ENCODE measurements around the gene BUB3.

The BUB3 gene, protein sequence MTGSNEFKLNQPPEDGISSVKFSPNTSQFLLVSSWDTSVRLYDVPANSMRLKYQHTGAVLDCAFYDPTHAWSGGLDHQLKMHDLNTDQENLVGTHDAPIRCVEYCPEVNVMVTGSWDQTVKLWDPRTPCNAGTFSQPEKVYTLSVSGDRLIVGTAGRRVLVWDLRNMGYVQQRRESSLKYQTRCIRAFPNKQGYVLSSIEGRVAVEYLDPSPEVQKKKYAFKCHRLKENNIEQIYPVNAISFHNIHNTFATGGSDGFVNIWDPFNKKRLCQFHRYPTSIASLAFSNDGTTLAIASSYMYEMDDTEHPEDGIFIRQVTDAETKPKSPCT

DNA sequence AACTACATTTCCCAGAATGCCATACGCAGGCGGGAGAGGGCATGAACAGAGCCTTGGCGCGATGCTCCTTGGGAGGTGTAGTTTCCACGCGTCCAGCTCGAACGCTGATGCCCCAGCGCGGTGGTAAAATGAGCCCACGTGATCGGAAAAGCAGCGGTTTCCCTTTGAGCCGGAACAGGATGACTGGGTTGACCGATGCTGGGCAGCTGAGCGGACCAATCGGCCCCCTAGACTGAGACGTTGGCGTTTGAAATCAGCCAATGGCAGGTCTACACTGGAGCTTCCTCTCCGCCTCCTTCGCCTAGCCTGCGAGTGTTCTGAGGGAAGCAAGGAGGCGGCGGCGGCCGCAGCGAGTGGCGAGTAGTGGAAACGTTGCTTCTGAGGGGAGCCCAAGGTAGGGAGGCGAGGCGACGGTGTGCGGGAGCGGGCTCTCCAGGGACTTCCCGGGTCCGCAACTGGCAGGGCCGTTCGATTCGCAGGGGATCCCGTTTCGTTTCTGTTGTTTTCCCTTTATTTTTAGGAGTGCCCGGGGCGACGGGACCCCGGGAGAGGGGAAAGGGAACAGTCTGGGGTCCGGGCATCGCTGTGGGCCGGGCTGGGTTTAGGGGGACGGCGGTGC lies at the start of gene BUB3:
BUB3 (plus strand) TSS at position 311 of the 619 bp plus-strand sequence. CDS start 516 bp downstream, outside the sequence.
- peak; percentile 100 for DNase-seq (ENCODE audit: low spot score)

DNA sequence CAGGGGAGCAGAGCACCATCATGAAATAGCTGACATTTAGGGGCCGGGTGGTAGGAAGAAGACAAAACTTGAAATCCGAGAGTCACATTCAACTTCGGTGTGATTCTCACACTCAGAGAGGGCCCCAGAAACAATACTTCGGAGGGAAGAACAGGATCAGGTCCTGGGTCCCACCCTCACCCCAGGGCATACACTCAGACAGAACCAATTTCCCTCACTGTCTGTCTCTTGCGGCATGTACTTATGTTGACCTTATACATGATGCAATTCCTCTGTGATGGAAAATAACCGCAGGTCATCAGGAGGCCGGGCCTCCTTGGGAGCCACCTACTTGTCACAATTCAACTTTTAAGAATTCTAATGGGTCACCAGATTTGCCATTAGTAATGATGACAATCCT lies 44.7 kb upstream of the BUB3 start:
- DNase-seq (ENCODE audit: low spot score) = no peak

DNA sequence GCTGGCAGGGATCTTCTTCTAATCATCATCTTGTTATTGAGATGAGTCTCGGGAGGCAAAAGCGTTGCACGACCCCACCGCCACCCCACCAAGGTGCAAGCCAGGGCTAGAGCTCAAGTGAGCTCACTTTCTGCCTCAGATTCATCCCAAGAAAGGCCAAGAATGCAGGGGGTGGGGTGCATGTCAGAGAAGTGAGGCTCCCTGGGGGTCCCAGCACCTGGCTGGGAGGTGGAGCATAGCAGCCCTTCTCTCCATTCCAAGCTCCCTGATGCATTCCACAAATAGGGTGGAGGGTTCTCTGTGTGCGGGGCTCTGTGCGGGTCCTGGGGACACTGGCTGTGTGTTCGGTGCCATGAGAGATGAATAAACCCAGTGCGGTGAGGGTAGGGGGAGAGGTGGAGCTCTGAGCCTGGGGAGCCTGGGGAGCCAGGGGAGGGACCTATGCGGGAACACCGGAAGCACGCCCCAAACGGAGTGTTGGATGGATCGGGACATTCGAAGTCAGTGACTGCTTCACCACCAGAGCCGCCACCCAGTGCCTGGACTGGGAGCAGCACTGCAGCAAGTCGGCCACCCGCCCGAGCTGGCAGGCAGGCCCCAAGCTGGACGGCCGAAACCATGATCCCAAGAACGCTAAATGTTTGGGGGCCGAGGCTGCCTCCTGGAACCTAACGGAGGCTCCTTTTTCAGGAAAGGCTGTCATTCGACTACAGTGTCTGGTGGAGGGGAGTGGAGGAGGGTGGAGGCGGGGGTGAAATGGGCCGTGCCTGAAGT lies 36.4 kb upstream of the BUB3 start:
- no peak for DNase-seq (ENCODE audit: low spot score)

DNA sequence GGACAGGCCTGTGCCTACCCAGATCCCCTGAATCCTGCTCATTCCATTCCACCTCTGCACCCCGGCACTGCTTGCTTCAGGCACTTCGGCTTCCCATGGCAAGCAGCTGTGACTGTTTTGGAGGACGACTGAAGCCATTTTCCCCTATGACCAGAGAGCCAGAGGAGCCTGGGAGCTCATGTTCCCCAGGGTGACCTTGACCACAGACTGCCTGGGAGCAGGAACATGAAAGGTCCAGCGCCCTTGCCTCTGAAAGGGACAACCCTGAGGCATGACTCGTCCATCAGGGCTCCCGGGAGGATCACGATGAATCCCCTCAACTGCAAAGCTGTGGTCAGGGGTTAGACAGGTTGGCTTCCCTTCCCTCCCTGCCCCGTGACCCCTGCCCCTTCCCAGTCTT lies 35.1 kb upstream of the BUB3 start:
- DNase-seq (ENCODE audit: low spot score) = no peak

DNA sequence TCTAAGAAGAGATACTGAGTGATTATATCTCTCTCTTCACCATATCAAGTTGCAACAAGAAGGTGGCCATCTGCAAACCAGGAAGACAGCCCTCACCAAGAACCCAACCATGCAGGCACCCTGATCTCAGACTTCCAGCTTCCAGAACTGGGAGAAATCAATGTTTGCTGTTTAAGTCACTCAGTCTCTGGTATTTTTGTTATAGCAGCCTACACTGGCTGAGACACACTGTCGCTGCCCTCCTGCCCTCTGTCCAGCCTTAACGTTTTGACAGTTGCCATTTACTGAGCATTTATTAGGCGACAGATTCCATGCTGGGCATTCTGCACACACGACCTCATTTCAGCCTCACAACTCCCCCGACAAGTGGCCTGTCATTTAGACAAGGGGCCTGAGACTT lies 28.0 kb upstream of the BUB3 start:
- no peak for DNase-seq (ENCODE audit: low spot score)

DNA sequence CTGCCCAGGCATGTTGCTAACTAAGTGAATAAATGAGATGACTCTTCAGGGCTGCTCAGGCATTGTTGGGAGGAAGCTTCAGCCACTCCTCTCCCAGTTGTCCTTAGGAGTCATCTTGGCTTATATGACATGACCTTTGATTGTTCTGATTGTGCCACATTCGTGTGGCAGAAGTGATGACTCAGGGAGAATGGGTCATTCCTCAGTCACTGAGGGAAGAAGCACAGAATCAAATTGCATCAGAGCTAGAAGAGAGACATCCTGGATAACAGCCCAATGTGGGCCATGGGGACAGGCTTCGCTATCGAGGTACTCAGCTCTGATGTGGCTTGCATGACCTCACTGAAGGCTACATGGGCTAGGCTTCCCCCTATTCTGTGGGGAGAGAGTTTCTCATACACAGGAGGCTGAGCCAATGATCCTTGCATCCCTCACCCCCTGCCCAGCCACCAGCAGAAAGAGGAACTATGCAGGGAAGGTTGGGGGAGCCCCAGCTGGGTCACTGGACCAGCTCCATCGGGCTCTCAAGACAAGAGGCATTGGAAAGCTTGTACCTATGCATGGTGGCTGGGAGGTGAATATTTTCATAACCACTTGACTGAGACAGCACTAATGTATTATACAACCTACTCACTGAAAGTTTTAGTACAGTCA lies 24.5 kb upstream of the BUB3 start:
- no peak for DNase-seq (ENCODE audit: low spot score)

DNA sequence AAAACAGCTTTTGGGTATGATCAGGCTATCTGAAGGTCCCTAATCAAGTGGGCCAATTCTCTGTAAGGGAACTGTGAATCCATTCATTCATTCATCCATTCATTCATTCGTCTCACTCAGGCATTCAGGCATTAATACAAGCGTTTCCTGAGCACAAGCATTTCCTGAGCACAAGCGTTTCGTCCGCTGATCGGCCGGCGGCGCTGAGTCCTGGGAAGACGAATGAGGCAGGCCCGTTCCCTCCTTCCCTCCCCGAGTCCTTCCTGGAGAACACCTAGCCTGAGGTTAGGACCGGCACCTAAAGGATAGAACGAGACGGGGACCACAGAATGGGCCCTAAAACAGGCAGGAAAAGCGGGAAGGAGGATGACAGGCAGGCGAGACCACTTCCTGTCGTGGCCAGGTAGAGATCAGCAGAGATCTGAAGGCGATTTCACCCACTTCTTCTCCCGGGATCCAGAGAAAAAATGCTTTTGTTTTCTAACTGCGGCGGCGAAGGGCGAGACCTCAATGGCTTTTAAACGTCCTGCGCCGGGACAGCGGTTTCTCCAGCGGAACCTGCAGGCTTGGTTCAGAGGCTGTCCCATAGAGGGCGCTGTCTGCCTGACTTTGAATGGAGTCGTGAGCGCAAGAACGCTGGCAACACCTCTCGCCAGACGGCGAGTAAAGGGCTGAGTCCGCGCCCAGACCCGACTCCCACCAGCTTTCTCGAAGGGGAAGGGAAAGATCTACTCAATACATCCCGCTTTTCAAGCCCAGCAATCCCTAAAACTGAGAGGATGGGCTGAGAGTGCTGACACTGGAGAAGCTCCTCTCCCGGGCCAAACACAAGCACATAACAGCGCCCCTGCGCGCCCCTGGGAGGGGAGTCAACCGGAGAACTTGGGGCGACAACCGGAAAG lies 21.4 kb upstream of the BUB3 start:
- DNase-seq (ENCODE audit: low spot score) = peak; percentile 82

DNA sequence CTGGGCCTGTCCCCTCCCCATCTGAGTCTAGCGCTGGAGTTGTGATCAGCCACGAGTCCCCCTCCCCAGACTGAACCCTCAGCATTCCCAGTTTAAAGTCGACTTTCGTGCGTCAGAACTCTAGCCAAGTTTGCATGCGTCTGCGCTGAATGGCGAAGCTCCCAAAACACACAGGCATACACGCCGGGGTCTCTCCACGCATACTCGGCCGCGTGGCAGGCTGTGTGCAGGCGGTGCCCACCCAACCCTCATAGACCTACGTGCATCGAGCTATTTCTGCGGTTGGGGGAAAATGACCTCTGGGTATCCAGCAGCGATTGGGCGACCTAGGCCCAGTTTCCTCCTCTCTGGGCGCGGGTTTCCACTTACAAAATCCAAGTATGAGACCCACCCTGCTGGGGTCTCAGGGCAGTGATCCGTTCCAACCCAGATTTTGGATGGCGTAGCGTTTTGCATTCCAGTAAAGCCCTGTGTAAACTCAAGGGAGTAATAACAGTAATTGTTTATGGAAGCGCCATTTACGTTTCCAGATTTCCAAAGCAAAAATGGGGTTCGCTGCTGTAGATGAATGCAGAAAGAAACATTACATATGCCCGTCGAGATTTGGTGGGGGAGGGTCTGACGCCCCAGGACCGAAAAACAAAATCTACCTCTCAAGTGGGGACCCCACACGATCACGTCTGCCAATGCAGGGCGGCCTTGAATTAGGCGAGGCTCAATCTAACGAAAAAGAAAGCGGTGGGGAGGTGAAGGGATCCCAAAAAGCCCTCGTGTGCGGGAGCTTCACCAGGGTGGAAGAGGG lies 20.5 kb upstream of the BUB3 start:
- no peak for DNase-seq (ENCODE audit: low spot score)

DNA sequence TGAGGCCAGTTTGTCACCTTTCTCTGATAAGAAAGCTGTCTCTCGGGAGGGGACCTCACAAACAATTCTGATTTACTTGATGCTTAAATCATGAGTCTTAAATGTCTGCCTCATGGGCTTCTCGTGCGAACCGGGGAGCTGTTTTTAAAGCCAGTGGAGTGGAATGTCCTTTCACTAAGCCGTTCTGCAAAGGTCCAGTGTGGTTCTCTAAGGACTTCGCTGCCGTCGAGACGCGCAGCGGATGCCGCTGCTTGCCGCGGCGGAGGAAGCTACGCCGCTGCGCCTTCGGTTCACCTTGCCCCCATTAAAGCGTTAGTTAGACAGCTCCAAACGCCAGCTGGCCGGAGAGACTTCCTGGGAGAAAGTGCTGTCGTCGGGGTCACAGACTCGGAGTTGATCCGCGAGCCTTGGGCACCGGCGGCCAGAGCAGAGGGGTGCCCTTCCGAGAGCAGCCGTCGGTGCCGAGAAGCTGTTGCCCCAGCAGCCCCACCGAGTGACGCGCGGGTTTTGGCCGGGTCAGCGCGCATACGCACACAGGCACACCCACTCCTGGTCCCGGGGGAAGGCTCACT lies 19.8 kb upstream of the BUB3 start:
- no peak for DNase-seq (ENCODE audit: low spot score)

DNA sequence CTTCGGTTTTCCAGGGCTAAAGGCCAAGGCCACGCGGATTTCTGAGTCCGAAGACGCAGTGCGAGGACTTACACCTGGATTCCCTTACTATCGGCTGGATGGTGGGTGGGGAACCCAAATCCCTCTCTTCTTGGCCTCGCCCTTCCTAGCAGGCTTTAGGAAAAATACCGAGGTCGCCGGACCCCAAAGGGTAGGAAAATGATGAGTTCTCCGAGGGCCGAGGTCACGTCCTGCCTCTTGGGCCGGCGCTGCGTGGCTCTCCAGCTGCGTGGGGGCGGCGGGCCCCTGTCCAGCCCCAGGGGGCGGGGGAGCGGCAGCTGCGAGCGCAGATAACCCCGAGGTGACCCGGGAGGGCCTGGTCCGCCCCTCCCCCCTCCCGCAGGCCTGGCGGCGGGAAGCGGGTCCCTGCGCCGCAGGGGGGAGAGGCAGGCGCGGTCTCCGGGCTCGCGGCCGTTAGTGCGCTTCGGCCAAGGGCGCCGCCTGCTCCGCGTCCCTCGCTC lies 19.2 kb upstream of the BUB3 start:
- no peak for DNase-seq (ENCODE audit: low spot score)

DNA sequence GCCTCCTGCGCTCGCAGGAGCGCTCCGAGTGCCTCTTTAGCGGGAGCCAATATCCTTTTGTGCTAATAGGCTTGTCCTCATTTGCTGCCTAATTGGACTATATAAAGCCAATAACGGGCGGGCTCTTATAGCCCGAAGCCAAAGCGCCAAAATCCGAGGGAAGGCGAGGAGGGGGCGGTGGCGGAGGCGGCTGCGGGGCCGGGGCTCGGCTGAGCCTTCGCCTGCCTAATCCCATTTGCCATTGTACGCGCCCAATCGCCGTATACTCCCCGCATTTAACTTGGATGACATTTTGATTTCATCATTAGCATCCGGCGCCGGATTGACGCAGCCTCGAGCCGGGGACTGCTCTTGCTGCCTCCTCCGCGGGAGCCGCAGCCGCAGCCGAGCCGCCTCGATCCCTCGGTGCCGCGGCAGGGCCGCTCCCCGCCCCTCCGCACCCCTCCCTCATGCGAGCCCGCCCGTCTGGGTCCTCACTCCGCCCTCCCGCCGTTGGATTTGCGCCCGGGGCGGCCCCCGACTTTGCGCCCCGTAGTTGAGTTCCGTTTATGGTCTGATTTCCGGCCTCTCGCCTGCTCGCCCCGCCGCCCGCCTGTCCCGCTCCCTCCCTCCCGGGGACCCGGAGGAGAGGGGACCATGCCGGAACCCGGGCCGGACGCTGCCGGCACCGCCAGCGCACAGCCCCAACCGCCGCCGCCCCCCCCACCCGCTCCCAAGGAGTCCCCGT lies 18.6 kb upstream of the BUB3 start, which contains the start of gene HMX3:
HMX3 (plus strand) TSS at position 556 of the 727 bp plus-strand sequence; CDS start at position 637, 81 bp downstream.
- no peak for DNase-seq (ENCODE audit: low spot score)

DNA sequence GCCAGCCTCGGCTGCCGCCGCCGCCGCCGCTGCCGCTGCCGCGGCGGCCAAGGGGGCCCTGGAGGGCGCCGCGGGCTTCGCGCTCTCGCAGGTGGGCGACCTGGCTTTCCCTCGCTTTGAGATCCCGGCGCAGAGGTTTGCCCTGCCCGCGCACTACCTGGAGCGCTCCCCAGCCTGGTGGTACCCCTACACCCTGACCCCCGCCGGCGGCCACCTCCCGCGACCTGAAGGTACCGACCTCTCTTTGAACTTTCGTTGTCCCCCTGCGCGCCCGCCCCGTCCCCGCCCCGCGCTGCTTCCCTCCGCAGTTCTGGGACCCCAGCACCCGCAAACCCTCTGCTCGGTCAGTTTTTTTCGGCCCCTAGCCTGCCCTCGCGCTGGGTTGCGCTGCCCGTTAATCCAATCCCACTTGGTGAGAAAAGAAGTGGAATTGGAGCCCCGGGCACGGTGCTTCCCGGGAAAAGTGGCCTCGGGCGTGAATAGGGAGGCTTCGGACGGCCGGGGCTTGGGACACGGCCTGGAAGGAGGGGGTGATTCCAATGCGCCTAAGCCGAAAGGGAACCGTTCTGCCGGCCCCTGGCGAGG lies 17.9 kb upstream of the BUB3 start:
- no peak for DNase-seq (ENCODE audit: low spot score)

DNA sequence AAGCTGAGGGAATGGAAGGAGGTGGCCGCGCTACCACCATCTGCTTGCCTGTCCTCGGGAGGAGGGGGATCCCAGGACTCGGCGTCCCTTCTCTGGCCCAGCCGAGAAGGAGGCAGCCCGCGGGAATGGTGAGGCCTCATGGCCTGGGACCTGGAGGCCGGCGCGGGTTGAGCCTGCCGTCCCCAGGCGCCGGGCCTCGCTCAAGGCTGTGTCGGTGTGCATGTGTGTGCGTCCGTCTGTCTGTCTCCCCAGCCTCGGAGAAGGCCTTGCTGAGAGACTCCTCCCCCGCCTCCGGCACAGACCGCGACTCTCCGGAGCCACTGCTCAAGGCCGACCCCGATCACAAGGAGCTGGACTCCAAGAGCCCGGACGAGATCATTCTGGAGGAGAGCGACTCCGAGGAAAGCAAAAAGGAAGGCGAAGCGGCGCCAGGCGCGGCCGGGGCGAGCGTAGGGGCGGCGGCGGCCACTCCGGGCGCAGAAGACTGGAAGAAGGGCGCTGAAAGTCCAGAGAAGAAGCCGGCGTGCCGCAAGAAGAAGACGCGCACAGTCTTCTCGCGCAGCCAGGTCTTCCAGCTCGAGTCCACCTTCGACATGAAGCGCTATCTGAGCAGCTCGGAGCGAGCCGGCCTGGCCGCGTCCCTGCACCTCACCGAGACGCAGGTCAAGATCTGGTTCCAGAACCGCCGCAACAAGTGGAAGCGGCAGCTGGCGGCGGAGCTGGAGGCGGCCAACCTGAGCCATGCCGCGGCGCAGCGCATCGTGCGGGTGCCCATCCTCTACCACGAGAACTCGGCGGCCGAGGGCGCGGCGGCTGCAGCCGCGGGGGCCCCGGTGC lies 17.2 kb upstream of the BUB3 start:
- no peak for DNase-seq (ENCODE audit: low spot score)

DNA sequence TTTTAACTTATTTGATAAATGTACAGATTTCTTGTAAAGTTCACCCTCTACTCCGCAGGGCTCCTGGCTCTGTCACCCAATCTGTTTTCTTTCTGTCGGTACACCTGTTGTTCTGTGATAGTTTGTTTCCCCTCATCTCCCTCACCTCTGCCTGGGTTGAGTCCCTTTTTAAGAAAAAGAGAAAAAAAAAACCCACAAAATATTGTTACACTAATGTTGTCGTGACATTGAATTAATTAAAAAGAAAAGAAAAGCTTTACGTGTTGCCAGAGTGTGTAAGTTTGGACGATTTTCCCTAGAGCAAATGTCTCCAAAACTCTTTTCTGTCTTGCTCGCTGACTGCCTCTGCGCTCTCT lies 15.1 kb upstream of the BUB3 start:
- no peak for DNase-seq (ENCODE audit: low spot score)

DNA sequence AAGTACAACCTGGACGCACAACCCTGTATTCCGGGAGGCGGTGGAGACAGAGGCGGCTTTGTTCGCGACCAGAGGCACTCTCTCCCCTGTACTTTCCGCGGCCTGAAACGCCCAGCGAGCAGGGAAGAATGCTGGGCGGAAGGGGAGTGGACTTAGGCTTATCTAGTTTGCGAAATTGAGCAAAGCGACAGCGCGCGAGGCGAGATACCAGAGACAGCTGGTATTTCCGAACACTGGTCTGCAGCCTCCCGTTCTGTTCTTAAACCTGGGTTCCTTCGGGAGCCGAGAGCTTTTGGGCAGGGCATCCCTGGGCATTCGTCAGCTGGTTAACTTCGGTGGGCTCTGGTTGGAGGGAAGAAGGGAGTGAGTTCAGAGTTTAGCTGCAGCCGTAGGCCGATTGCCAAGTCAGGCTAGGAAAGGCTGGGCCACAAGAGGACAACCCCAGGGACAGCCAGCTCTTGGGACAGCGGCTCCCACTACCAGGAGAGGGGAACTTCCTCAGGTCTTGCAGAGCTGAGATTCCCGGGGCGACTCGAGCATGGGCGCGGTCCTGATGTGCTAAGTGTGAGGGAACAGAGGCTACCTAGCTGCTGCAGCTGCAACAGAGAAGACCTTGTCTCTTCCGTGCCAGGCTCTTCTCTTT lies 14.6 kb upstream of the BUB3 start:
- DNase-seq (ENCODE audit: low spot score) = no peak

DNA sequence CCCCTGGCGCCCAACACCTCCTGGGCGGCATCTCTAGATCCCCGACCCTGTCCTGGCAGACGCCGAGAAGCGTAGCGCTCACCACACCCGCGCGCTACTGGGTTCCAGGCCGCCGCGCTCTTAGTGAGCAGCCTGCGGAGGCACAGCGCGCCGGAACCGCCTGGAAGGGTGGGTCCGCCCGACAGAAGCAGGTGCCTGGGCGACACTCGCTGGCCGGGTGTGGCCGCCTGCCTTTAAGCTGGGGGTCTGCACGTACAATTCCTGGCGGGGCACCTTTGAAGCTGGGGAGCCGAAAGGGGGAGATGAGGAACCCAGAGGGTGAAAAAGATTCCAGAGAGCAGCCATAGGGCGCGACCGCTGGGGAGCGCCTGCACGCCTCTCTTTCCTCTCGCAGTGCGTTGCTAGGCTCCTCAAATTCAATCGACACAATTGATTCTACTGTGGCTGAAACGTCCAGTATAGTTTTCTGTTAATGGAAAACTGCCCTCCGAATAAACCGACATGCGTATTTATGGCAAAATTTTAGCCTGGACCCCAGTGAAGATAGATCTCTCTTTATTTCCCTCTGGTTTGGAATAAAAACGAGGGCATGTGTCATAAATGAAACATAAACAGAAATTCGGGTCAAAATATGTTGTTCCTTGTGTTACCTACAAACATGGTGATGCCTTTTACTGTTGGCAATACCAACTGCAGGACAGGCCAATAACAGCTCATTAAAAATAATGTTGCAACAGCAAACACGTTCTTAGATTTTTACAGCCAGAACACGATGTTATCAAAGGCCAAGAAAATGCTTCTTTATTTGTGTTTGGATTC lies 13.8 kb upstream of the BUB3 start:
- no peak for DNase-seq (ENCODE audit: low spot score)

DNA sequence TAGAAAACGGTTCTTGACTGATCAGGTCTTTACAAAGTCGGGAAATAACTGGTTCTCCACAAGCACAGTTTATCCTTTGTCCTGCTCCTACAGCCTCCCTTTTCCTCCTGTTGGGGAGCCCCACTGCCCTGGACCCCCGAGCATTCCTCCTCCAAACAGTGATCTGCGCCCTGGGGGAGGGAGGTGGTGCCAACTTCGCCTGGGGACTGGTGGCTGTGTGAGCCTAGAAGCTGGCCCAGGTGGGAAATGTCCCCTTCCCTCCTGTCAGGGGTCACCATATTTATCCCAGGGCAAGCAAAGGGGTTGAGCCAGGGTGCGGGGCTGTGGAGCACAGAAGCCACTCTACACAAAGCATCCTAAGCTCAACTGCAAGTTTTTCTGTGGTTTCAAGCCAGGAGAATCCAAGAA lies 13.2 kb upstream of the BUB3 start:
- DNase-seq (ENCODE audit: low spot score) = no peak

Measured in globus pallidus (tissue), 1 donor.